Colonic mucosa (tissue), 4 donors: ENCODE results near the gene UNC80. TPM values are rescaled to one million over a fixed set of nuclear protein-coding genes. Genes with fewer than 3 reads are reported as not detected.
A peak's percentile ranks its signal among the peaks of the same experiment; 100 is the strongest.

Experiments used
- DNase-seq: peaks from one replicate; pipeline ENCODE4 v3.0.0-alpha.2; 2020
- H3K27ac ChIP-seq: fragments of 200-600 bp; one replicate; pipeline ENCODE4 v1.8.0; 2021
- H3K27me3 ChIP-seq: fragments of 200-600 bp; one replicate; pipeline ENCODE4 v1.8.0; 2021
- H3K36me3 ChIP-seq: fragments of 200-600 bp; one replicate; pipeline ENCODE4 v1.8.0; 2021
- H3K4me1 ChIP-seq: fragments of 200-600 bp; one replicate; pipeline ENCODE4 v1.8.0; 2021; ENCODE audit warnings: mild to moderate bottlenecking
- H3K4me3 ChIP-seq: fragments of 200-600 bp; one replicate; pipeline ENCODE4 v1.8.0; 2021
- H3K9ac ChIP-seq, 2 donors: one replicate each; pipeline ENCODE4 v1.7.0; 2013; ENCODE audit warnings: control low read depth in 2 of 2, low read depth in 2 of 2, low read length in 2 of 2
- H3K9me3 ChIP-seq: fragments of 200-600 bp; one replicate; pipeline ENCODE4 v1.8.0; 2021
- intact Hi-C: fragments of 100-400 bp; cut with DNase I; formaldehyde crosslinking; loops from one replicate; pipeline ENCODE4 v1.14.1; 2022
- total RNA-seq, 2 donors: library from RNA; stranded (reverse); fragmentation: NEBNext Ultra II Directional in 1 of 2; extraction: Animal tissue kit (Norgen Biotek cat#: 25700) in 1 of 2; gene quantifications; one replicate each; pipeline ENCODE4 v1.2.1, GENCODE V29; 2021
- TF ChIP-seq, protein P1 (sequence below): fragments of 200-600 bp; IDR thresholded peaks from one replicate; pipeline ENCODE4 v1.8.0; 2022; ENCODE audit warnings: antibody characterized with exemption, mild to moderate bottlenecking
- donor health status: healthy.
- donor health status: DM: no; HTN: no; CAD: no.
- donor health status: DM: no; HTN: no; CAD: no.

Gene UNC80, protein sequence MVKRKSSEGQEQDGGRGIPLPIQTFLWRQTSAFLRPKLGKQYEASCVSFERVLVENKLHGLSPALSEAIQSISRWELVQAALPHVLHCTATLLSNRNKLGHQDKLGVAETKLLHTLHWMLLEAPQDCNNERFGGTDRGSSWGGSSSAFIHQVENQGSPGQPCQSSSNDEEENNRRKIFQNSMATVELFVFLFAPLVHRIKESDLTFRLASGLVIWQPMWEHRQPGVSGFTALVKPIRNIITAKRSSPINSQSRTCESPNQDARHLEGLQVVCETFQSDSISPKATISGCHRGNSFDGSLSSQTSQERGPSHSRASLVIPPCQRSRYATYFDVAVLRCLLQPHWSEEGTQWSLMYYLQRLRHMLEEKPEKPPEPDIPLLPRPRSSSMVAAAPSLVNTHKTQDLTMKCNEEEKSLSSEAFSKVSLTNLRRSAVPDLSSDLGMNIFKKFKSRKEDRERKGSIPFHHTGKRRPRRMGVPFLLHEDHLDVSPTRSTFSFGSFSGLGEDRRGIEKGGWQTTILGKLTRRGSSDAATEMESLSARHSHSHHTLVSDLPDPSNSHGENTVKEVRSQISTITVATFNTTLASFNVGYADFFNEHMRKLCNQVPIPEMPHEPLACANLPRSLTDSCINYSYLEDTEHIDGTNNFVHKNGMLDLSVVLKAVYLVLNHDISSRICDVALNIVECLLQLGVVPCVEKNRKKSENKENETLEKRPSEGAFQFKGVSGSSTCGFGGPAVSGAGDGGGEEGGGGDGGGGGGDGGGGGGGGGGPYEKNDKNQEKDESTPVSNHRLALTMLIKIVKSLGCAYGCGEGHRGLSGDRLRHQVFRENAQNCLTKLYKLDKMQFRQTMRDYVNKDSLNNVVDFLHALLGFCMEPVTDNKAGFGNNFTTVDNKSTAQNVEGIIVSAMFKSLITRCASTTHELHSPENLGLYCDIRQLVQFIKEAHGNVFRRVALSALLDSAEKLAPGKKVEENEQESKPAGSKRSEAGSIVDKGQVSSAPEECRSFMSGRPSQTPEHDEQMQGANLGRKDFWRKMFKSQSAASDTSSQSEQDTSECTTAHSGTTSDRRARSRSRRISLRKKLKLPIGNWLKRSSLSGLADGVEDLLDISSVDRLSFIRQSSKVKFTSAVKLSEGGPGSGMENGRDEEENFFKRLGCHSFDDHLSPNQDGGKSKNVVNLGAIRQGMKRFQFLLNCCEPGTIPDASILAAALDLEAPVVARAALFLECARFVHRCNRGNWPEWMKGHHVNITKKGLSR (N-terminal part only)
- total RNA-seq = under 1 TPM in 1 of 2 donors, not detected in 1; 0.16 TPM

DNA sequence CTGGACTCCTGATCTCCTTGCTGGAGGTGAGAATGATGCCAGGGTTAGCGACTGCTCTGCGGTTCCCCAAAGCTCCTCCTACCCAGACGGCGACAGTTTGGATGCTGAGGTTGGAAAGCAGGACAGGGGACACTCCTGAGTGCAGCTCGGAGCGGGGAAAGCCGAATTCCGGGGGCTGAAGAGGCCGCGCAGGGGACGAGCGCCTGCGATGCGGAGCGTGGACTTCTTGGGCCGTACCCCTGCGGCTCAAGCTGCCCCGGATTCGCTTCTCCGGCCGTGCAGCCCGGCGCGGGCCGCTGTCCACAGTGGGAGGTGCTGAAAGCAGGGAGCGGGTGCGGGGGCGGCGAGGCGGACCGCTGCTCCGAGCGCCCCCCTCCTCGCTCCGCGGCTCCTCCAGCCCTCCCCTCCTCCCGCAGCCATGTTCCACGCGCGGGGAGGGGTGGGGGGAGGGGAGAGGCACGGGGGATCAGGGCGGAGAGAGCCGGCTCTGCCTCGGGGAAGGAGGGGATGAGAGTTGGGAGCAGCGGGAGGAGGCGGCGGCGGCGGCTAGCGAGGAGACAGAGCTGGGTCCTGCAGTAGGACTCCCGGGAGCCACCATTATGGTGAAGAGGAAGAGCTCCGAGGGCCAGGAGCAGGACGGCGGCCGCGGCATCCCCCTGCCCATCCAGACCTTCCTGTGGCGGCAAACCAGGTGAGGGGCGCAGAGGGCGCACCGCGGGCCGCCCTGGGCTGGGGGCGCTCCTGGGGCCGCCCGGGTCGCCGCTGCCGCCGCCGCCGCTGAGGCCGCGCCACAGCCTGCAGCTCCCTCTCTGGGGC lies at the start of gene UNC80:
UNC80 (plus strand) TSS at position 359 of the 816 bp plus-strand sequence; CDS start at position 600, 241 bp downstream.
- DNase-seq = peak; percentile 23
- no peaks in the 10 kb centered on the region for H3K4me1 ChIP-seq
- TF ChIP-seq, protein P1, sequence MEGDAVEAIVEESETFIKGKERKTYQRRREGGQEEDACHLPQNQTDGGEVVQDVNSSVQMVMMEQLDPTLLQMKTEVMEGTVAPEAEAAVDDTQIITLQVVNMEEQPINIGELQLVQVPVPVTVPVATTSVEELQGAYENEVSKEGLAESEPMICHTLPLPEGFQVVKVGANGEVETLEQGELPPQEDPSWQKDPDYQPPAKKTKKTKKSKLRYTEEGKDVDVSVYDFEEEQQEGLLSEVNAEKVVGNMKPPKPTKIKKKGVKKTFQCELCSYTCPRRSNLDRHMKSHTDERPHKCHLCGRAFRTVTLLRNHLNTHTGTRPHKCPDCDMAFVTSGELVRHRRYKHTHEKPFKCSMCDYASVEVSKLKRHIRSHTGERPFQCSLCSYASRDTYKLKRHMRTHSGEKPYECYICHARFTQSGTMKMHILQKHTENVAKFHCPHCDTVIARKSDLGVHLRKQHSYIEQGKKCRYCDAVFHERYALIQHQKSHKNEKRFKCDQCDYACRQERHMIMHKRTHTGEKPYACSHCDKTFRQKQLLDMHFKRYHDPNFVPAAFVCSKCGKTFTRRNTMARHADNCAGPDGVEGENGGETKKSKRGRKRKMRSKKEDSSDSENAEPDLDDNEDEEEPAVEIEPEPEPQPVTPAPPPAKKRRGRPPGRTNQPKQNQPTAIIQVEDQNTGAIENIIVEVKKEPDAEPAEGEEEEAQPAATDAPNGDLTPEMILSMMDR = no peak
- H3K27ac ChIP-seq = no peak within 1 kb of the TSS
- no peak within 1 kb of the TSS for H3K9ac ChIP-seq
- no peaks in the 10 kb centered on the region for H3K36me3 ChIP-seq
- H3K27me3 ChIP-seq = peaks cover 4% of the 10 kb centered on the region
- H3K9me3 ChIP-seq = no peaks in the 10 kb centered on the region
- H3K4me3 ChIP-seq = no peak within 1 kb of the TSS
- intact Hi-C loops = no loop called here

DNA sequence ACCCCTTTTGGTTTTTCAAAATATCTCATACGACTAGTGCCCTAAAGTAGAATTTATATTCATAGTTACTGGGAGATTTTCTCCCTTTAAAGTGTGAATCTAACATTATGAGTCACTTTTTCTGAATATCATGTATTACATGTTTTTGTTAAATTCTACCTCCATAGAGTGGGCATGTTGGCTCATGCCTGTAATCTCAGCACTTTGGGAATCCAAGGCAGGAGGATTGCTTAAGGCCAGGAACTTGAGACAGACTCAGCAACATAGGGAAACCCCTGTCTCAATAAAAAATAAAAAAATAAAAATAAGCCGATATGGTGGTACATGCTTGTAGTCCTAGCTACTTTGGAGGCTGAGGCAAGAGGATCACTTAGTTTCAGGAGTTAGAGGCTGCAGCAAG lies 45.3 kb upstream of the UNC80 start:
- Histone ChIP-seq H3K36me3 (no peaks in the 10 kb centered on the region), H3K4me3 (no peak overlapping the region), H3K27ac (no peak overlapping the region), H3K4me1 (no peaks in the 10 kb centered on the region), H3K9ac (no peak overlapping the region), H3K9me3 (no peaks in the 10 kb centered on the region), H3K27me3 (no peaks in the 10 kb centered on the region)
- DNase-seq = no peak
- intact Hi-C loops = no loop called here
- TF ChIP-seq, protein P1 = no peak

DNA sequence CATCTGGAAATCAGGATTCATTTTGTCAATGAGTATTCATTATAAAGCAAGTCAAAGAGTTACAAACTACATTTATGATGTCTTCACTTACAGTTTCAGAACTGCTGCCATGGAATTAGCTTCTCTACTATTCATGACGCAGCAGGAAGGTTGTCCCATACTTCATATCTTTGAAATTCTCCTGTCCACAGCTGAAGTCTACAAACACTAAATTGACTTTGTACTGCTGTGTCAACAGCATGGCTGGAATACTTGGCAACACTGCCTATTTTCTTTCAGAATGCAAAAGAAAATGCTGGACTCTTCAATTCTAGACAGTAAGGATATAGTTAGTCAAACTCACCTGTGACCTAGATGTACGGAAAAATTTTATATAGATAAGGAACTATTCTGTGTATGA lies 44.6 kb upstream of the UNC80 start:
- no peak for DNase-seq
- intact Hi-C loops = no loop called here
- H3K9me3 ChIP-seq = no peaks in the 10 kb centered on the region
- H3K4me3 ChIP-seq = no peak overlapping the region
- H3K36me3 ChIP-seq = no peaks in the 10 kb centered on the region
- H3K4me1 ChIP-seq = no peaks in the 10 kb centered on the region
- TF ChIP-seq, protein P1 = no peak
- no peak overlapping the region for H3K27ac ChIP-seq
- no peaks in the 10 kb centered on the region for H3K27me3 ChIP-seq
- no peak overlapping the region for H3K9ac ChIP-seq

DNA sequence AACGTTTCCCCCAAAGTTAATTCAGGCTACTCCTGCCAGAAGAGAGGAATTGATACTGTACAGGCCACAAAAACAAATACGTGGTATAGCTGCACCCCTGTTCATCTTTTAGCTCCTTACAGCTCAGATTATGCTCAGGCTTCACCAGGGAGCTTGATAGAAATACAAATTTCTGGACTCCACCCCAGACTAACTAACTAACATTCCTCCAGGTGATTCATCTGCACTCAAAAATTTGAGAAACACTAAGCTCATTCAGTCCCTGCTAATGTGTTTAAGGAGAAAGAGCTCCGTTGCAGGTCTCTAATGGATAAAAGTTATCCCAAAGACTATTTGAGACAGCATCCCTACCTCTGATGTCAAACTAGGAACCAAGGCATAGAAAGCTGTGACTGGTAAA lies 36.8 kb upstream of the UNC80 start:
- H3K36me3 ChIP-seq = no peaks in the 10 kb centered on the region
- no peak for DNase-seq

More for the DNA sequence above, 36.8 kb upstream of the UNC80 start:
- H3K9me3 ChIP-seq = no peaks in the 10 kb centered on the region
- no peak overlapping the region for H3K4me3 ChIP-seq
- TF ChIP-seq, protein P1 = no peak
- H3K27ac ChIP-seq = no peak overlapping the region
- intact Hi-C loops = no loop called here
- H3K27me3 ChIP-seq = no peaks in the 10 kb centered on the region
- no peaks in the 10 kb centered on the region for H3K4me1 ChIP-seq
- H3K9ac ChIP-seq = no peak overlapping the region
